ENCODE data around the gene TMED7. TPM values are rescaled to one million over a fixed set of nuclear protein-coding genes. Genes with fewer than 3 reads are reported as not detected.

Gene TMED7
- total RNA-seq, 1 experiment from 2014 or later: 86.5 TPM

DNA sequence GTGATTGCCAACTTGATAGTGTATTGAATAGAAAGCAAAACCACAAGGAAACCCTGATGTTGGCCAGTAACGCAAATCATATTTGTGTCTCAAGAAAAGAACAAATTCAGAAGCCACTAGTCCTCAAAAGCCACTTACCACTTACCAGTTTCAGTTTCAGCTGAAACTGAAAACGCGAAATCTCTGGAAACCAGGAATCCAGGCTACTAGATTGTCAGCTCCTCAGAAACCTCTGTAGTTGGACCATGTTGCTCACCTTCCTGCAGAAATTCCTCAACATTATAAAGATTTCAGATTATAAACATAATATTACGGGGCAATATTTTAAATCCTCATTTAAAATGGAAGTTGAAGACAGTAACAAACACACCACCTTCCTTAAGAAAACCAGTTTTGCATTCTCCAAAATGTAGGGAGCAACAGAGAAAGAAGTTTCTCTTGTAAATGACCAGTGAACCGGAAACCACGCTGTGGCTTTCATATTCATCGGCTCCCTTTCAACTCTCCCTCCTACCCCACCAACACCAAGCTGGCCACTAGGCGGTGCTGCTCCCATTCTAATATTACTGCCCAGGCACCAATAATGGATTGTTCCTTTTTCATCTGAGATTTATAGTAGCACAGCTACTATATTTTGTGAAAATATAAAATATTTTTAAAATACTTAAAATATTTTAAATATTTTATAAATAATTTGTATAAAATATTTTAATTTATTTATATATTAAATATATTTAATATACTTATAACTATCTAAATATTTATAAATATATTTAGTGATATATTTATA, 8.7 kb upstream of the TMED7 start (continued):
- TF ChIP-seq, protein P1, sequence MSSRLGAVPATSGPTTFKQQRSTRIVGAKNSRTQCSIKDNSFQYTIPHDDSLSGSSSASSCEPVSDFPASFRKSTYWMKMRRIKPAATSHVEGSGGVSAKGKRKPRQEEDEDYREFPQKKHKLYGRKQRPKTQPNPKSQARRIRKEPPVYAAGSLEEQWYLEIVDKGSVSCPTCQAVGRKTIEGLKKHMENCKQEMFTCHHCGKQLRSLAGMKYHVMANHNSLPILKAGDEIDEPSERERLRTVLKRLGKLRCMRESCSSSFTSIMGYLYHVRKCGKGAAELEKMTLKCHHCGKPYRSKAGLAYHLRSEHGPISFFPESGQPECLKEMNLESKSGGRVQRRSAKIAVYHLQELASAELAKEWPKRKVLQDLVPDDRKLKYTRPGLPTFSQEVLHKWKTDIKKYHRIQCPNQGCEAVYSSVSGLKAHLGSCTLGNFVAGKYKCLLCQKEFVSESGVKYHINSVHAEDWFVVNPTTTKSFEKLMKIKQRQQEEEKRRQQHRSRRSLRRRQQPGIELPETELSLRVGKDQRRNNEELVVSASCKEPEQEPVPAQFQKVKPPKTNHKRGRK (CRISPR knock-in tag; IDR thresholded peaks at IDR 0.05; ENCODE audit: borderline replicate concordance): no peak
- TF ChIP-seq KAT7 (CRISPR knock-in tag; IDR thresholded peaks at IDR 0.05; ENCODE audit: borderline replicate concordance) (no peak), SMAD4 (CRISPR knock-in tag; IDR thresholded peaks at IDR 0.05) (no peak), GABPB1 (CRISPR knock-in tag; IDR thresholded peaks at IDR 0.05) (no peak), NFE2L1 (CRISPR knock-in tag; IDR thresholded peaks at IDR 0.05) (no peak), STAT6 (CRISPR knock-in tag; conservative IDR thresholded peaks at IDR 0.05; ENCODE audit: low read depth) (no peak), NR1H2 (CRISPR knock-in tag; IDR thresholded peaks at IDR 0.05) (no peak), HMGA2 (CRISPR knock-in tag; IDR thresholded peaks at IDR 0.05) (peak; percentile 100), NFYB (CRISPR knock-in tag; conservative IDR thresholded peaks at IDR 0.05; ENCODE audit: low read depth) (no peak), JUN (CRISPR knock-in tag; IDR thresholded peaks at IDR 0.05) (no peak), CTCF (IDR thresholded peaks at IDR 0.05) (peak; percentile 80), PRDM15 (CRISPR knock-in tag; IDR thresholded peaks at IDR 0.05) (no peak)
- TF ChIP-seq, protein P2, sequence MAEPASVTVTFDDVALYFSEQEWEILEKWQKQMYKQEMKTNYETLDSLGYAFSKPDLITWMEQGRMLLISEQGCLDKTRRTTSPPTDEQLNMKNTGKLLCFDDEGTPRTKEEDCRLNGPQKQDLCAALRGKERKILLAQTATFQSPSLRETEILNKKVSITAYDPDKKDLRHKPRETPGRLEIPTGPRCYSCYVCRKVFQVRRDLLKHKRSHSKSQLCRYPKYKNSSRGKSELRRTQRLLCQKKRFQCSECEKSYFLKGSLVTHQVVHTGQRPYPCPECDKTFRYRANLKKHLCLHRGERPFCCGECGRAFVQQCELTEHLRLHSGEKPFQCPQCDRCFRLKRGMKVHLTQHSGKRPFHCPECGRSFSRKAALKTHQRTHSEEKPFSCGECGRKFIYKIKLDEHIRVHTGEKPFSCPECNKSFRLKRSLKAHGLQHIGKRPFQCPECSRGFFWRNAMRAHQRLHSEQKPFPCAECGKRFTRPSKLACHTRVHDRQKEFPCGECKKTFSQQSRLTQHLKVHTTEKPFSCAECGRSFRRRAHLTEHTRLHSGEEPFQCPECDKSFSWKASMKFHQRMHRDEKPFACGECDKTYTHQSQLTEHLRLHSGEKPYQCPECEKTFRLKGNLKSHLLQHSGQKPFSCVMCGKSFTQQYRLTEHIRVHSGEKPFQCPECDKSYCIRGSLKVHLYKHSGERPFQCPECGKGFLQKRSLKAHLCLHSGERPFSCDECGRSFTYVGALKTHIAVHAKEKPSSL (CRISPR knock-in tag; conservative IDR thresholded peaks at IDR 0.05): no peak

DNA sequence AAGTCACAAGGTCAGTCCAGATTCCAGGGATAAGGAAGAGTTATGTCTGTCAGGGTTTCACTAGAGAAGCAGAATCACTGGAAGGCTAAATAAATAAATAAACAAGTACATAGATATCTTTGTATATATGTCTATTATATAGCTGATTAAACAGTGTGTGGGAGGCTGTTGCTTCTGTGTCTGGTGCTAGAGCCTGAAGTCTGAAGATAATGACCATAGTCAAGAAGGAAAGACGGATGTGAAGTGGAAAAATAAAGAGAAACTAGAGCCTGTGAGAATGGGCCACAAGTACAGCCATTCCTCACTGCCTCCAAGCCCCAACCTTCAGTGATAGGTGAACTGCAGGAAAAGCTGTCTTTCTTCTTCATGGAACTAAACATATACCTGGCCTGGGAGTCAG, 4.1 kb upstream of the TMED7 start:
- POLR2A ChIA-PET: no interaction called here
- TF ChIP-seq AR (CRISPR knock-in tag; IDR thresholded peaks at IDR 0.05) (no peak), FOXK1 (CRISPR knock-in tag; IDR thresholded peaks at IDR 0.05) (no peak)
- Mint-ChIP-seq H3K36me3 (no peaks in the 10 kb centered on the region), H3K4me3 (no peak overlapping the region), H3K4me1 (peaks cover 30% of the 10 kb centered on the region), H3K9me3 (peaks cover 7% of the 10 kb centered on the region; the same call in 1 of the 2 replicates), H3K27ac (no peak overlapping the region), H3K27me3 (ENCODE audit: low read depth) (no peaks in the 10 kb centered on the region)
- CTCF ChIA-PET: no interaction called here
- DNase-seq (ENCODE audit: low spot score): no peak
- ATAC-seq: no peak
